ENCODE measurements around the gene TLE5.
A peak's percentile ranks its signal among the peaks of the same experiment; 100 is the strongest.

Gene TLE5

GRCh38 chr19:3062165-3063105 is at the start of gene TLE5:
TLE5 (minus strand) TSS chr19:3062495; CDS start chr19:3062200, 295 bp downstream.
- peak in 40 of 56 donors; percentile 11 to 72 (median 33) for DNase-seq

- no peak for DNase-seq
Observed at GRCh38 chr19:3111586-3112247, 49.4 kb upstream of the TLE5 start.

- DNase-seq = no peak
Observed at GRCh38 chr19:3110126-3110825, 48.0 kb upstream of the TLE5 start.

GRCh38 chr19:3109491-3109890 is 47.2 kb upstream of the TLE5 start:
- DNase-seq = no peak

GRCh38 chr19:3108775-3109174 is 46.5 kb upstream of the TLE5 start:
- peak in 11 of 56 donors; percentile 4 to 53 (median 18) for DNase-seq

GRCh38 chr19:3107658-3108057 is 45.4 kb upstream of the TLE5 start:
- no peak for DNase-seq

GRCh38 chr19:3106509-3107141 is 44.3 kb upstream of the TLE5 start:
- DNase-seq = no peak

GRCh38 chr19:3105641-3106508 is 43.6 kb upstream of the TLE5 start:
- DNase-seq = no peak

- no peak for DNase-seq
Observed at GRCh38 chr19:3104708-3104983, 42.4 kb upstream of the TLE5 start.

- DNase-seq = no peak
Observed at GRCh38 chr19:3102239-3103140, 40.2 kb upstream of the TLE5 start.

- DNase-seq = no peak
Observed at GRCh38 chr19:3100747-3101730, 38.7 kb upstream of the TLE5 start.

- DNase-seq = no peak
Observed at GRCh38 chr19:3100331-3100730, 38.0 kb upstream of the TLE5 start.

GRCh38 chr19:3099347-3100145 is 37.3 kb upstream of the TLE5 start:
- DNase-seq = no peak

GRCh38 chr19:3098515-3099346 is 36.4 kb upstream of the TLE5 start:
- DNase-seq = no peak

- DNase-seq = no peak
Observed at GRCh38 chr19:3098141-3098514, 35.8 kb upstream of the TLE5 start.

- DNase-seq = no peak
Observed at GRCh38 chr19:3097442-3097871, 35.2 kb upstream of the TLE5 start.

Measured in nucleus accumbens (tissue), 56 donors.